Brain microvascular endothelial cell (primary cell): ENCODE data around the gene MTNR1B.

Experiments
- DNase-seq: peaks from one replicate; pipeline ENCODE4 v3.0.0-alpha.2; 2020
- H3K27ac ChIP-seq: fragments of 250-450 bp; sonication (Bioruptor Pico); 2 replicates; pipeline ENCODE4 v1.5.1; 2020; ENCODE audit warnings: mild to moderate bottlenecking, moderate library complexity
- H3K27me3 ChIP-seq: fragments of 250-450 bp; sonication (Bioruptor Pico); replicated peaks from 2 replicates; pipeline ENCODE4 v1.5.1; 2020; ENCODE audit warnings: mild to moderate bottlenecking
- H3K36me3 ChIP-seq: fragments of 250-450 bp; sonication (Bioruptor Pico); replicated peaks from 2 replicates; pipeline ENCODE4 v1.5.1; 2020; ENCODE audit warnings: mild to moderate bottlenecking
- H3K4me3 ChIP-seq: 2 replicates; pipeline ENCODE4 v1.5.1; 2011; ENCODE audit warnings: low read depth, mild to moderate bottlenecking, control low read depth, low read length, moderate library complexity
- CTCF ChIP-seq: IDR thresholded peaks from 2 replicates; pipeline ENCODE4 v1.5.1; 2011; ENCODE audit warnings: low read depth, mild to moderate bottlenecking, moderate library complexity, low read length, control low read depth, inconsistent platforms; ENCODE audit errors: missing control alignments
- in situ Hi-C: cut with HindIII; loops from 2 replicates; pipeline ENCODE4 v1.10.0; 2017; ENCODE audit warnings: low sequenced_read_pairs, low pct_ligation_motif_present

Gene MTNR1B

GRCh38 chr11:92954003-92954402 is 15.4 kb upstream of the MTNR1B start:
- DNase-seq, result no peak
- in situ Hi-C loops, result no loop called here
- no peak for TF ChIP-seq CTCF
- Histone ChIP-seq H3K27ac (no peak overlapping the region), H3K36me3 (no peaks in the 10 kb centered on the region), H3K27me3 (no peaks in the 10 kb centered on the region), H3K4me3 (no peak overlapping the region)

GRCh38 chr11:92955860-92956259 is 13.6 kb upstream of the MTNR1B start:
- in situ Hi-C loops, result no loop called here
- no peak for DNase-seq
- Histone ChIP-seq H3K27ac (no peak overlapping the region), H3K27me3 (no peaks in the 10 kb centered on the region), H3K4me3 (no peak overlapping the region), H3K36me3 (no peaks in the 10 kb centered on the region)
- no peak for TF ChIP-seq CTCF

- no peak overlapping the region for H3K4me3 ChIP-seq
- in situ Hi-C loops, result no loop called here
These were observed 8.6 kb upstream of the MTNR1B start for GRCh38 chr11:92960886-92961285.

GRCh38 chr11:92962446-92962845 is 7.0 kb upstream of the MTNR1B start:
- no peak overlapping the region for H3K27ac ChIP-seq
- H3K4me3 ChIP-seq, result no peak overlapping the region
- TF ChIP-seq CTCF, result no peak
- H3K27me3 ChIP-seq, result no peaks in the 10 kb centered on the region
- H3K36me3 ChIP-seq, result no peaks in the 10 kb centered on the region
- in situ Hi-C loops, result no loop called here
- no peak for DNase-seq

More at GRCh38 chr11:92960886-92961285, 8.6 kb upstream of the MTNR1B start:
- no peaks in the 10 kb centered on the region for H3K27me3 ChIP-seq
- no peak overlapping the region for H3K27ac ChIP-seq
- DNase-seq, result no peak
- H3K36me3 ChIP-seq, result no peaks in the 10 kb centered on the region
- no peak for TF ChIP-seq CTCF

- no peak overlapping the region for H3K4me3 ChIP-seq
- in situ Hi-C loops, result no loop called here
- H3K27ac ChIP-seq, result no peak overlapping the region
- no peak for TF ChIP-seq CTCF
- H3K36me3 ChIP-seq, result no peaks in the 10 kb centered on the region
- H3K27me3 ChIP-seq, result peaks cover 5% of the 10 kb centered on the region
- no peak for DNase-seq
These were observed 5.0 kb upstream of the MTNR1B start for GRCh38 chr11:92964471-92964870.

GRCh38 chr11:92965196-92965595 is 4.3 kb upstream of the MTNR1B start:
- Histone ChIP-seq H3K36me3 (no peaks in the 10 kb centered on the region), H3K27ac (no peak overlapping the region), H3K4me3 (no peak overlapping the region), H3K27me3 (peaks cover 12% of the 10 kb centered on the region)
- TF ChIP-seq CTCF, result no peak
- in situ Hi-C loops, result no loop called here
- DNase-seq, result no peak
